Transverse colon (tissue), 4 donors: ENCODE measurements around the gene SLC12A7. TPM values are rescaled to one million over a fixed set of nuclear protein-coding genes. Genes with fewer than 3 reads are reported as not detected.

Source experiments
- DNase-seq: peaks from one replicate; pipeline ENCODE4 v3.0.0-alpha.2; 2019
- H3K27ac ChIP-seq, 4 donors: fragments of 200-600 bp; sonication (generic); 2 replicates each; pipeline ENCODE4 v1.5.1; 2016 to 2018; ENCODE audit warnings: inconsistent platforms in 4 of 4
- H3K27me3 ChIP-seq: fragments of 200-600 bp; sonication (generic); 2 replicates; pipeline ENCODE4 v1.5.1; 2017; ENCODE audit warnings: inconsistent platforms
- H3K36me3 ChIP-seq, 4 donors: fragments of 200-600 bp; sonication (generic); 2 replicates each; pipeline ENCODE4 v1.5.1; 2017 to 2019; ENCODE audit warnings: inconsistent platforms in 4 of 4
- H3K4me1 ChIP-seq, 4 donors: fragments of 200-600 bp; sonication (generic); 2 replicates each; pipeline ENCODE4 v1.5.1; 2017 to 2020; ENCODE audit warnings: inconsistent platforms in 4 of 4
- H3K4me3 ChIP-seq, 4 donors: fragments of 200-600 bp; sonication (generic); 1 replicate in 1 of 4; 2 replicates in 3 of 4; pipeline versions ENCODE4 v1.5.1 to v1.6.1; 2017 to 2019; ENCODE audit warnings: inconsistent platforms in 4 of 4
- H3K9me3 ChIP-seq, 2 donors: fragments of 200-600 bp; sonication (generic); 2 replicates each; pipeline ENCODE4 v1.5.1; 2017 to 2019; ENCODE audit warnings: inconsistent platforms in 2 of 2
- EP300 ChIP-seq: sonication (generic); formaldehyde crosslinking; IDR thresholded peaks from one replicate; pipeline ENCODE4 v1.6.1; 2017; ENCODE audit warnings: antibody characterized with exemption, low read depth
- POLR2A ChIP-seq: fragments of 450-650 bp; IDR thresholded peaks from one replicate; pipeline ENCODE4 v1.6.1; 2016; ENCODE audit warnings: antibody characterized with exemption, mild to moderate bottlenecking, moderate library complexity
- POLR2AphosphoS5 ChIP-seq, 3 donors: sonication (generic); formaldehyde crosslinking; IDR thresholded peaks; one replicate each; pipeline ENCODE4 v1.6.1; 2016; ENCODE audit warnings: antibody characterized with exemption in 3 of 3
- WGBS, 2 donors: methylation state at CpG; one replicate each; pipeline ENCODE4 v1.1.5; 2018; ENCODE audit warnings: low coverage in 1 of 2; 5-methylcytosine and 5-hydroxymethylcytosine counted together
- in situ Hi-C, 4 donors: fragments of 200-750 bp; cut with MboI; loops; one replicate each; pipeline versions ENCODE4 v1.15.0 to v1.15.1; 2017; ENCODE audit warnings: low sequenced_read_pairs in 3 of 4, low pct_ligation_motif_present in 1 of 4, low pct_unique_long_range_greater_than_20kb in 1 of 4
- intact Hi-C: fragments of 100-400 bp; cut with DNase I; formaldehyde crosslinking; loops from one replicate; pipeline ENCODE4 v1.15.1; 2023; ENCODE audit warnings: low total_unique reads
- total RNA-seq, 4 donors: library from RNA; depleted of rRNA; stranded (reverse); fragments of >200 nt; gene quantifications; one replicate each; pipeline ENCODE4 v1.1.0, GENCODE V29; 2016
- TF ChIP-seq, protein P1 (sequence below), 5 experiments: fragments of 200-600 bp in 3 of 5; fragments of 450-650 bp in 2 of 5; sonication (generic) in 3 of 5; IDR thresholded peaks; 1 replicate in 2 of 5; 2 replicates in 3 of 5; pipeline ENCODE4 v1.5.1; 2016 to 2017; ENCODE audit warnings: antibody characterized with exemption in 5 of 5, inconsistent platforms in 3 of 5, mild to moderate bottlenecking in 2 of 5, moderate library complexity in 1 of 5

SLC12A7 gene
- total RNA-seq, 4 donors from 2014 or later: 60.7 to 144 (median 61.4) TPM

DNA sequence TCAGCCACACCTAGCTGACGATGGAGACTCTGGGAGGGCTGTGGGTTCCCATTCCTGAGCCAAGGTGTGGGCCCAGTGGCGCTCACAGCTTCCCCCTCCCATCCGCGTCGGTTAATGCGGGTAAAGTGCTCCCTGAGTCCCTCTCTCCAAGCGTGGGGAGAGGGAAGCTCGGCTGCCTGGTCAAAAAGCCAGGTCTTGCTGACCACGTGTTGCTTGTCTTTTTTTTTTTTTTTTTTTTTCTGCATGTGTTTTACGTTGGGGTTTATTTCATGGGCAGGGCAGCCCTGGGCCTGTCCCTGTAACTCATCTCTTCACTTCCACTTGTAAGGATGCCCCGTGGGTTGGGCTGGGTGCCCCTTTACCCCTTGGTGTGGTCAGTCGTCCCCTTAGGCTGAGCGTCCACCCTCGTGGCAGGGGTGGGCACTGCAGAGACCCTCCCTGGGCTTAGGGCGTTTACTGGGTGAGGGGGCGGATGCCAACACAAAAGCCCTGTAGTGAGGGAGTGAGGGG is 91.4 kb downstream of the SLC12A7 start:
- no peaks in the 10 kb centered on the region for H3K36me3 ChIP-seq
- TF ChIP-seq, protein P1, sequence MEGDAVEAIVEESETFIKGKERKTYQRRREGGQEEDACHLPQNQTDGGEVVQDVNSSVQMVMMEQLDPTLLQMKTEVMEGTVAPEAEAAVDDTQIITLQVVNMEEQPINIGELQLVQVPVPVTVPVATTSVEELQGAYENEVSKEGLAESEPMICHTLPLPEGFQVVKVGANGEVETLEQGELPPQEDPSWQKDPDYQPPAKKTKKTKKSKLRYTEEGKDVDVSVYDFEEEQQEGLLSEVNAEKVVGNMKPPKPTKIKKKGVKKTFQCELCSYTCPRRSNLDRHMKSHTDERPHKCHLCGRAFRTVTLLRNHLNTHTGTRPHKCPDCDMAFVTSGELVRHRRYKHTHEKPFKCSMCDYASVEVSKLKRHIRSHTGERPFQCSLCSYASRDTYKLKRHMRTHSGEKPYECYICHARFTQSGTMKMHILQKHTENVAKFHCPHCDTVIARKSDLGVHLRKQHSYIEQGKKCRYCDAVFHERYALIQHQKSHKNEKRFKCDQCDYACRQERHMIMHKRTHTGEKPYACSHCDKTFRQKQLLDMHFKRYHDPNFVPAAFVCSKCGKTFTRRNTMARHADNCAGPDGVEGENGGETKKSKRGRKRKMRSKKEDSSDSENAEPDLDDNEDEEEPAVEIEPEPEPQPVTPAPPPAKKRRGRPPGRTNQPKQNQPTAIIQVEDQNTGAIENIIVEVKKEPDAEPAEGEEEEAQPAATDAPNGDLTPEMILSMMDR (IDR thresholded peaks at IDR 0.05): no peak
- TF ChIP-seq POLR2A: no peak
- no peak for TF ChIP-seq POLR2AphosphoS5 (IDR thresholded peaks at IDR 0.05)
- no peak for TF ChIP-seq EP300
- H3K27me3 ChIP-seq: no peaks in the 10 kb centered on the region
- in situ Hi-C loops (loop anchor here in 1 of 4 donors (25.0 kb wide), 1 partner anchor 117 kb away; no protein-coding TSS in a partner anchor), intact Hi-C loops (no loop called here)
- H3K4me1 ChIP-seq: no peaks in the 10 kb centered on the region
- H3K4me3 ChIP-seq: no peak overlapping the region
- DNase-seq: no peak
- H3K9me3 ChIP-seq: no peaks in the 10 kb centered on the region
- 60 to 64% methylated on average over 1 to 16 of the region's 16 CpGs for WGBS, 2 donors
- no peak overlapping the region for H3K27ac ChIP-seq

DNA sequence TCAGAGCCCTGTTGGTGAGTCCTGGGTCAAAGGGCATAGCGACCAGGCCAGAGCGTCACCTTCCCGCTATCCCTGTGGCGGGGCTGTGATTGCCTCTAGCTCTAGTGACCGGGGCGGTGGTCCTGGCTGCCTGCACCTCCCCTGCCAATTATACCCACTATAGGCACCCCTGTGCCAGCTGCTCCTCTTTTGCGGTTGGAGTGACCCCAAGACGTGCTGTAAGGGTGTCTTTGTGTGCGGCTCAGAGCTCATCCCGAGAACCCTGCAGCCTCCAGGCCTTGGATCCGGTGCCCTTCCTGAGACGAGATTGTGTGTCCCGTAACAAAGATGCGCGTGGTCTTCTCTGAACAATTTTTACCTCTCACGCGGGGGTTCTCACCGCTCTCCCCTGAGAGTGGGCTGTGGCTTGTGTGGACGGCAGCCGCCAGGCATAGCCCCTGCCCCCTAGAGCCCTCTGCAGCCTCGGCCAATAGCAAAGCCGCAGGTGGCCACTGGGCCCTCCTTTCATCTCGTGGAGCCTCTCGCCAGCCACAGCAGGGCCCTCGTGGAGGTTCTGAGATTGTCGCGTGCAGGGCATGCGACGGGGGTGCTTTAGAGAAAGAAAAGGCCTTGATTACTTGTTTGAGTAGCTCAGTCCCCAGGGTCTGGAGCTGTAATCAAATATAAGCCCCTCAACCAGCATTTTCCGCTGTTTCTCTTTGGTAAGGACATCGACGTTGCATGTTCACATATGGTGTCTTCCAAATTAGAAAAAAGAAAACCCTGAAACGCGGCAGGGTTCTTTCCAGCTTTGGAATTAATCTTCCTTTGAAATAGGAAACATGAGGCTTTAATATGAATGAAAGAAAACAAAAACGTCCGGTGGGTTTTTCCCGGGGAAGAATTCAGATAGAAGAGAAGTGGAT is 92.6 kb downstream of the SLC12A7 start:
- no peaks in the 10 kb centered on the region for H3K27me3 ChIP-seq
- intact Hi-C loops: no loop called here
- H3K36me3 ChIP-seq: no peaks in the 10 kb centered on the region

DNA sequence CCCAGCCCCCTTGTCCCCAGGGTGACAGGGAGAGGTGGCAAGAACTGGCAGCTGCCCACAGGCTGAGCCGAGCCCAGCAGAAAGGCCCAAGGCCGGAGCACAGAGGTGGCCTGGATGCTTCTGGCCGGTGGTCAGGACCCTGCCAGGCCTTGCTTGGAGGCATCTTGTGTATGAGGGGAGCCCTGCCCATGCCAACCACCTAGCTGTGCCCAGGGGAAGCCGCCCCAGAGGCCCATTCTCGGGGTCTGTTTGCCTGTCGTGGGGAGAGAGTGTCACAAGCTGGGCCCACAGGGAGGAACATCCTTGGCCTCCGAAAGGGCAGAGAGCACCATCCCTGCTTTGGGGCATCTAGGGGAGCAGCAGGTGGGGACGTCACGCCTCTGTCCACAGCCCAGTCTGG is 93.3 kb downstream of the SLC12A7 start:
- WGBS, 2 donors: 86% methylated on average over 9 of the region's 9 CpGs; no CpG with 5 or more reads in 1 of the 2 donors
- Histone ChIP-seq H3K27me3 (no peaks in the 10 kb centered on the region), H3K4me1 (no peaks in the 10 kb centered on the region), H3K4me3 (no peak overlapping the region), H3K27ac (no peak overlapping the region), H3K9me3 (no peaks in the 10 kb centered on the region), H3K36me3 (no peaks in the 10 kb centered on the region)
- intact Hi-C loops (no loop called here), in situ Hi-C loops (loop anchor here in 1 of 4 donors (25.0 kb wide), 1 partner anchor 119 kb away; no protein-coding TSS in a partner anchor)
- no peak for DNase-seq
- TF ChIP-seq POLR2A: no peak

More for the DNA sequence above, 92.6 kb downstream of the SLC12A7 start:
- 40 to 90% methylated on average over 1 to 37 of the region's 37 CpGs for WGBS, 2 donors
- Histone ChIP-seq H3K4me1 (no peaks in the 10 kb centered on the region), H3K4me3 (no peak overlapping the region), H3K27ac (no peak overlapping the region), H3K9me3 (no peaks in the 10 kb centered on the region)
- DNase-seq: no peak
- TF ChIP-seq POLR2AphosphoS5 (IDR thresholded peaks at IDR 0.05): no peak
- no peak for TF ChIP-seq POLR2A
- TF ChIP-seq EP300: no peak
- in situ Hi-C loops: loop anchor here in 1 of 4 donors (25.0 kb wide), 1 partner anchor 118 kb away; no protein-coding TSS in a partner anchor

DNA sequence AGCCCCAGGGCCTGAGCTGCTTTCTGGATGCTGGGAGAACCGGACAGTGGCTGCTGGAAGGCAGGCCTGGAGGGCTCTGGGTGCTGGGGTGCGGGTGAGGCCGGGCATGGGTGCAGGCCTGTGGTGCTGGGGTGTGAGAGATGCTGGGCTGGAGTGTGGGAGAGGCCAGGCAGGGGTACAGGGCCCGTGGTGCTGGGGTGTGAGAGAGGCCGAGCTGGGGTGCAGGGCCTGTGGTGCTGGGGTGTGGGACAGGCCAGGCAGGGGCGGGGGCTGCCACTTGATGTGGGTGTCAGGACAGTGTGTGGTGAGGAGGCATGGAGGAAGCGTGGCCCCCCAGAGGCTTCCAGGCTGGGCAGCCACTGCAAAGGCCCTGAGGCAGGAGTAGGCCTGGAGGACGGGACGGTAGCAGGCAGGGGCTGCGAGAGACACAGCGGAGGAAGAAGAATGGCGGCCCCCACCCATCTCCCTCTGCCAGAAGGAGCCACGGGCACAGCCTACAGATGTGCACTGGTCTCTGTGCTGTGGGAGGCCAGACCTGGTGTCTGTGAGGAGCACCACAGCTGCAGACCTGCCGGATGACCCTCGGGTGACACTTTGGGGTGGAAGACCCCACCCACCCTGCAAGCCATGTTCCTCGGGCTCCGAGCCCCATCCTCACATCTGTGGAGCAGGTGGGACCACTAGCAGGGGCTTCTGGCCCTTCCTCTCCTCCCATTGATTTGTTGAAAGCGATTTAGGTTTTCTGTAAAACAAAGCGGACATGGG is 94.0 kb downstream of the SLC12A7 start:
- Histone ChIP-seq H3K27me3 (no peaks in the 10 kb centered on the region), H3K9me3 (no peaks in the 10 kb centered on the region), H3K4me1 (no peaks in the 10 kb centered on the region), H3K36me3 (no peaks in the 10 kb centered on the region), H3K4me3 (no peak overlapping the region), H3K27ac (no peak overlapping the region)
- in situ Hi-C loops: loop anchor here in 1 of 4 donors (25.0 kb wide), 1 partner anchor 119 kb away; no protein-coding TSS in a partner anchor
- intact Hi-C loops: no loop called here
- WGBS, 2 donors: 80 to 91% methylated on average over 2 to 19 of the region's 19 CpGs
- DNase-seq: no peak
- TF ChIP-seq POLR2A: no peak
- TF ChIP-seq EP300: no peak
- TF ChIP-seq, protein P1 (IDR thresholded peaks at IDR 0.05): no peak
- TF ChIP-seq POLR2AphosphoS5 (IDR thresholded peaks at IDR 0.05): no peak
